ENCODE measurements around the gene STK24.

Gene STK24

GRCh38 chr13:98447130-98447529 is 129.8 kb downstream of the STK24 start:
- no peak for DNase-seq

GRCh38 chr13:98446234-98446621 is 130.7 kb downstream of the STK24 start:
- DNase-seq, result no peak

GRCh38 chr13:98445340-98446233 is 131.3 kb downstream of the STK24 start:
- DNase-seq, result no peak

GRCh38 chr13:98444381-98444780 is 132.5 kb downstream of the STK24 start:
- DNase-seq, result no peak

GRCh38 chr13:98443800-98444325 is 133.0 kb downstream of the STK24 start:
- no peak for DNase-seq

- no peak for DNase-seq
These were observed 133.6 kb downstream of the STK24 start for GRCh38 chr13:98443329-98443728.

- no peak for DNase-seq
These were observed 134.3 kb downstream of the STK24 start for GRCh38 chr13:98442391-98443230.

- no peak for DNase-seq
These were observed 135.7 kb downstream of the STK24 start for GRCh38 chr13:98441056-98441676.

GRCh38 chr13:98440390-98441055 is 136.4 kb downstream of the STK24 start:
- DNase-seq, result no peak

- DNase-seq, result no peak
These were observed 137.0 kb downstream of the STK24 start for GRCh38 chr13:98439896-98440295.

GRCh38 chr13:98439126-98439828 is 137.6 kb downstream of the STK24 start:
- DNase-seq, result no peak

GRCh38 chr13:98438246-98439125 is 138.4 kb downstream of the STK24 start:
- no peak for DNase-seq

GRCh38 chr13:98436233-98436910 is 140.5 kb downstream of the STK24 start:
- no peak for DNase-seq

- DNase-seq, result no peak
These were observed 141.5 kb downstream of the STK24 start for GRCh38 chr13:98435376-98435775.

GRCh38 chr13:98434060-98434459 is 142.8 kb downstream of the STK24 start:
- DNase-seq, result no peak

- no peak for DNase-seq
These were observed 143.3 kb downstream of the STK24 start for GRCh38 chr13:98433654-98434053.

- no peak for DNase-seq
These were observed 144.3 kb downstream of the STK24 start for GRCh38 chr13:98432638-98433037.

GRCh38 chr13:98429977-98430736 is 146.8 kb downstream of the STK24 start:
- no peak for DNase-seq

GRCh38 chr13:98429531-98429930 is 147.4 kb downstream of the STK24 start:
- DNase-seq, result no peak

All from cortex of kidney (tissue), 1 donor.